AG10803 (cell line): ENCODE data around the gene SYTL2.

Experiments
- DNase-seq: peaks from one replicate; pipeline ENCODE4 v3.0.0; 2010; ENCODE audit warnings: low read depth
- H3K4me3 ChIP-seq: 2 replicates; pipeline ENCODE4 v1.5.1; 2011; ENCODE audit warnings: mild to moderate bottlenecking, low read length, control low read depth
- CTCF ChIP-seq: conservative IDR thresholded peaks from 2 replicates; pipeline ENCODE4 v1.5.1; 2011; ENCODE audit warnings: mild to moderate bottlenecking, low read length, control low read depth, inconsistent platforms

The SYTL2 gene

GRCh38 chr11:85768473-85769146, 42.3 kb downstream of the SYTL2 start:
- no peak for TF ChIP-seq CTCF

GRCh38 chr11:85767246-85767945, 43.5 kb downstream of the SYTL2 start:
- no peak for TF ChIP-seq CTCF
- H3K4me3 ChIP-seq, result no peak overlapping the region
- DNase-seq, result no peak

More at GRCh38 chr11:85768473-85769146, 42.3 kb downstream of the SYTL2 start:
- no peak for DNase-seq
- H3K4me3 ChIP-seq, result no peak overlapping the region

DNA sequence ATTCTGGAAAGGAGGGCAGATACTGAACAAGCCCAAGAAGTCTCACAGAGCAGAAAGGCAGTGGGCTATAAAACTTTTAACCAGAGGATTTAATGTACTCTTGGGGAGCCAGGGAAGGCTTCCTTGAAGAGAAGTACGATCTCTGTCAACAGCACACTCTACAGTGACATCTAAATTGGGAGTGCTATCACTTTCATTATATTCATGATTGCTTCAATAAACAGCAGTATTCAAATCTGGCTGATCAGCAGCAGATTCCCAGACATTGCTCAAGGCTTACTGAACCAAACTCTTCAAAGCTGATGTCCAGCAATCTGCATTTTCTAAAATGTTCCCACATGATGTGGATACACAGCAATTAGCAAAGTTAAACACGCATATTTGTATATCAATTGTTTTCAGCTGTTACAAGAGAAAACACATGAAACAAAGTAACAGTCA, 44.2 kb downstream of the SYTL2 start:
- no peak for TF ChIP-seq CTCF
- DNase-seq, result peak; percentile 89

GRCh38 chr11:85764796-85765195, 46.1 kb downstream of the SYTL2 start:
- DNase-seq, result no peak
- no peak overlapping the region for H3K4me3 ChIP-seq
- no peak for TF ChIP-seq CTCF

More for the DNA sequence above, 44.2 kb downstream of the SYTL2 start:
- H3K4me3 ChIP-seq, result no peak overlapping the region

GRCh38 chr11:85762226-85762625, 48.7 kb downstream of the SYTL2 start:
- TF ChIP-seq CTCF, result no peak
- DNase-seq, result no peak
- no peak overlapping the region for H3K4me3 ChIP-seq

GRCh38 chr11:85759915-85760314, 51.0 kb downstream of the SYTL2 start:
- TF ChIP-seq CTCF, result no peak
- no peak overlapping the region for H3K4me3 ChIP-seq
- DNase-seq, result peak; percentile 93
